Activated CD4-positive, alpha-beta T cell treated with anti-CD3 and anti-CD28 coated beads for 36 hours (primary cell): ENCODE data around the gene PRKG1. TPM values are rescaled to one million over a fixed set of nuclear protein-coding genes. Genes with fewer than 3 reads are reported as not detected.

ENCODE experiments used
- ATAC-seq: fragments of 200-7000 bp; cut with Tn5 transposase; one replicate; pipeline ENCODE4 v1.10.0; 2021; ENCODE audit warnings: mild to moderate bottlenecking, moderate library complexity
- CTCF ChIA-PET: fragments of 350-600 bp; sonication (Branson Sonifier 250); formaldehyde crosslinking; loops from one replicate; lab custom pipeline; 2021; ENCODE audit warnings: antibody characterized with exemption; lab: Charles Lee
- POLR2A ChIA-PET: fragments of 350-600 bp; sonication (Branson Sonifier 250); formaldehyde crosslinking; loops from one replicate; lab custom pipeline; 2021; ENCODE audit warnings: antibody characterized with exemption, inconsistent platforms; lab: Charles Lee
- DNase-seq: peaks from one replicate; pipeline ENCODE4 v3.0.0-alpha.2; 2020
- H3K27ac Mint-ChIP-seq: one replicate; pipeline ENCODE4 v1.8.0; 2021; ENCODE audit warnings: mixed read lengths
- H3K27me3 Mint-ChIP-seq: one replicate; pipeline ENCODE4 v1.8.0; 2021; ENCODE audit warnings: mixed read lengths
- H3K36me3 Mint-ChIP-seq: one replicate; pipeline ENCODE4 v1.8.0; 2021; ENCODE audit warnings: low read depth, mixed read lengths
- H3K4me1 Mint-ChIP-seq: one replicate; pipeline ENCODE4 v1.8.0; 2021; ENCODE audit warnings: mixed read lengths
- H3K4me3 Mint-ChIP-seq: one replicate; pipeline ENCODE4 v1.8.0; 2021; ENCODE audit warnings: mild to moderate bottlenecking, moderate library complexity, mixed read lengths
- H3K9me3 Mint-ChIP-seq: one replicate; pipeline ENCODE4 v1.8.0; 2021; ENCODE audit warnings: low read depth, mixed read lengths
- intact Hi-C, 2 experiments: fragments of 100-400 bp; cut with DNase I in 1 of 2; cut with micrococcal nuclease in 1 of 2; formaldehyde crosslinking; loops; one replicate each; pipeline versions ENCODE4 v1.14.2 to v1.15.1; 2022 to 2024; cut with DNase I, micrococcal nuclease
- total RNA-seq, 2 experiments: library from RNA; stranded (reverse); gene quantifications; one replicate each; pipeline ENCODE4 v1.2.3, GENCODE V29; 2021

PRKG1 gene
- total RNA-seq, 2 experiments from 2014 or later: not detected

DNA sequence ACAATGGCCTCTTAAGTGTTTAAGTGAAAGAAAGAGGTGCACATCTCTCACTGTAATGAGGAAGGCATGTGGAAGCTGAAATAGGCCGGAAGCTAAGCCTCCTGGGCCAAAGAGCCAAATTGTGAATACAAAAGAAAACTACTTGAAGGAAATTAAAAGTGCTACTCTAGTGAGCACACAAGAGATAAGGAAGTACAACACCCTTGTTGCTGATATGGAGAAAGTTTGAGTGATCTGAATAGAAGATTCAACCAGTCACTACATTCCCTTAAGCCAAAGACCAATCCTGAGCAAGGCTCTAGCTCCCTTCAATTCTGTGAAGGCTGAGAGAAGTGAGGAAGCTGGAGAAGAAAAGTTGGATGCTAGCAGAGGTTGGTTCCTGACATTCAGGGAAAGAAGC is 1248.0 kb downstream of the PRKG1 start:
- Mint-ChIP-seq H3K36me3 (no peaks in the 10 kb centered on the region), H3K9me3 (no peaks in the 10 kb centered on the region), H3K27me3 (peaks cover 6% of the 10 kb centered on the region), H3K4me3 (no peak overlapping the region), H3K27ac (no peak overlapping the region), H3K4me1 (no peaks in the 10 kb centered on the region)
- ATAC-seq: no peak
- intact Hi-C loops: no loop called here
- CTCF ChIA-PET: interaction anchor here (0.7 kb wide), 1 partner anchor 15 kb away, joined by 3 read pairs; no protein-coding TSS in a partner anchor
- DNase-seq: no peak
- POLR2A ChIA-PET: no interaction called here

DNA sequence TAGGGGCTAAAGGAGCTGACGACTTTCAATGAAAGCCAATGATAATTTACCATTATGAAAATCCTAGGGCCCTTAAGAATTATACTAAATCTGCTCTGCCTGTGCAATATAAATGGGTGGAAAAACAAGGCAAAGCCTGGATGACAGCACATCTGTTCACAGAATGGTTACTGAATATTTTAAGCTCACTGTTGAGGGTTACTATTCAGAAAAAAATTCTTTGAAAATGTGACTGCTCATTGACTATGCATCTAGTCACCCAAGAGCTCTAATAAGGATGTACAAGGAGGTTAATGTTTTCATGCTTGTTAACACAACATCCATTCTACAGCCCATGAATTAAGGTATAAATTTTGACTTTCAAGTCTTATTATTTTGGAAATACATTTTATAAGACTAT is 1248.6 kb downstream of the PRKG1 start:
- Mint-ChIP-seq H3K4me1 (no peaks in the 10 kb centered on the region), H3K27ac (no peak overlapping the region), H3K9me3 (no peaks in the 10 kb centered on the region), H3K36me3 (no peaks in the 10 kb centered on the region), H3K27me3 (peaks cover 5% of the 10 kb centered on the region), H3K4me3 (no peak overlapping the region)
- intact Hi-C loops: no loop called here
- ATAC-seq (no peak), DNase-seq (no peak)
- ChIA-PET POLR2A (no interaction called here), CTCF (interaction anchor here (0.7 kb wide), 1 partner anchor 15 kb away, joined by 3 read pairs; no protein-coding TSS in a partner anchor)

DNA sequence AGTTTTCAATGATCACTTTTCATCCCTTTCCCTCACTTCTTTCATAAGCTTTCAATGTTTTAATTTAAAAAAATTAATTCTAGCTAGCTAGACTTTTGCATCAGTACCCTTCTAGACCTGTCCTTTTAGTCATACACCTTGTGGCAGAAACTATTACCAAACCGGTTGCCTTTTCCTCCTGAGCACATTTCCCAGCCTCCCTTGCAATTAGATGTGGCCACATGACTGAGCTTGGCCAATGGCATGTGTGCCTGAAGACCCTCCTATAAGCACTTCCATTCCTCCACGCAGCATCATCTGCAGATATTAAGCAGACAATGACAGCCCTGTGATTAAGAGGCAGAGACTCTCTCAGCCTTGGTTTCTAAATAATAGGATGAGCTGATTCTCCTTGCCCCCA is 1252.1 kb downstream of the PRKG1 start:
- ChIA-PET POLR2A (no interaction called here), CTCF (no interaction called here)
- Mint-ChIP-seq H3K4me3 (no peak overlapping the region), H3K9me3 (no peaks in the 10 kb centered on the region), H3K27me3 (peaks cover 3% of the 10 kb centered on the region), H3K4me1 (no peaks in the 10 kb centered on the region), H3K36me3 (no peaks in the 10 kb centered on the region), H3K27ac (no peak overlapping the region)
- no peak for ATAC-seq
- intact Hi-C loops: no loop called here
- no peak for DNase-seq

DNA sequence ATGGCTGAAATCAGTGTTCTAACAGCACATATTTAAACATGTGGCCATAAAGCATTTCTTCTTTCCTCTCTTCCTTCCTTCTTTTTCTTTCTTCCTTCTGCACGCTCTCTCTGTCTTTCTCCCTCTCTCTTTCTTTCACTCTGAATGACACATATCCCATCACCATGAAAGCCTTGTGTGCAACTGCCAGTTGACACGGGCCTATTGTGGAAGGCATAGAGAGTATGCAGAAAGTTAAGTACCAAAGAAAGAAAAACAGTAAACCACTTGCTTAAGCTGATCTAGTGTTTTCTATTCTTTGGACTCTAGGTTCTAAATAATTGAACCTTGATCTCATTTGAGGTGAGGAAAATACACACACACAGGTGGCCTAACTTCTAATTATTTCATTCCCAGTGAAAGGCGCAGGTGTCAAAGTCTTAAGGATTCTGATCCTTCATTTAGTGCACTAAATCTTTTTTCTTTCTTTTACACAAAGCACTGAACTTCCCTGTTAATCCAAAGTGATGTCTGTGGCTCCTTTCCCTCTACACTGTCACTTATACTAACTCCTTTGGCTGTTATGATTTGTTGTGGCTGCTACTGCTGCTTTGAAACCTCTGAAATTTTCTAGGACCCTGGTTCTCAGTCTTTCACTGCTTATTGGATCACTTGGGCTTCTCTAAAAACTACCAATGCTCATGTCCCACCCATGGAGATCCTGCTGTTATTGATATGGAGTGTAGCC is 1257.5 kb downstream of the PRKG1 start:
- Mint-ChIP-seq H3K4me1 (no peaks in the 10 kb centered on the region), H3K36me3 (no peaks in the 10 kb centered on the region), H3K27ac (no peak overlapping the region), H3K9me3 (no peaks in the 10 kb centered on the region), H3K27me3 (no peaks in the 10 kb centered on the region), H3K4me3 (no peak overlapping the region)
- ATAC-seq (no peak), DNase-seq (no peak)
- ChIA-PET CTCF (no interaction called here), POLR2A (no interaction called here)
- intact Hi-C loops: loop anchor here in 1 of 2 experiments (2.0 kb wide), 1 partner anchor 21 kb away; no protein-coding TSS in a partner anchor

DNA sequence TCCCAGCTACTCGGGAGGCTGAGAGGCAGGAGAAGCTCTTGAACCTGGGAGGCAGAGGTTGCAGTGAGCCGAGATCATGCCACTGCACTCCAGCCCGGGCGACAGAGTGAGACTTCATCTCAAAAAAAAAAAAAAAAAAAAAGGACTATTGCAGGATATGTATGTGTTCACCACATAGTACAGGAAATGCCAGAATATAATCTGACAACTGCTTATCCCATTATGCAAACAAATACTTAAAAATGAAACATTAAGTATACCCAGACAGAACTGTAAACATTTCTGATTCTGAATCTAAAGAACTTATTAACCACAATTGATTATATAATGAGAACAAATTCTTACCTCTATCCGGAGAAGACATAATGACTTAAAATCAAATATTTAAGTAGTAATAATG is 1258.5 kb downstream of the PRKG1 start:
- Mint-ChIP-seq H3K27me3 (no peaks in the 10 kb centered on the region), H3K36me3 (no peaks in the 10 kb centered on the region), H3K4me1 (no peaks in the 10 kb centered on the region), H3K27ac (no peak overlapping the region), H3K9me3 (no peaks in the 10 kb centered on the region), H3K4me3 (no peak overlapping the region)
- ChIA-PET POLR2A (no interaction called here), CTCF (no interaction called here)
- DNase-seq (no peak), ATAC-seq (no peak)
- intact Hi-C loops: loop anchor here in 1 of 2 experiments (2.0 kb wide), 1 partner anchor 22 kb away; no protein-coding TSS in a partner anchor

DNA sequence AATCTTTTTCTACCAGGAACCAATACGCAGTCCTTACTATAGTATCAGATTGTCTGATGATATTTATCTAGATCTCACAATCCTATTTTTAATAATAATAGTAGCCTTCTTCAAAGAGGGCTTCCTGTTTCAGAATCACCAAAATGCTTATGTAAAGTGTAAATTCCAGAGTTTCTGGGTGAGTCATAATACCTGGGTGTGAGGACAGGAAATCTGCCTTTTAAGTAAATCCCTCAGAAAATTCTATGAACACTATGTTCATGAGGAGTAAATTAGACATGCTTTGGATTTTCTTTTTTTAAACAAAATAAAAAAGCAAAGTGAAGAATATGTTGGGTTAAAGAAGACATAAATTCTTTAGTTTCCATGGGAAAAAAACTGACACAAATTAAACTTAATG is 1260.3 kb downstream of the PRKG1 start:
- POLR2A ChIA-PET: no interaction called here
- intact Hi-C loops: no loop called here

DNA sequence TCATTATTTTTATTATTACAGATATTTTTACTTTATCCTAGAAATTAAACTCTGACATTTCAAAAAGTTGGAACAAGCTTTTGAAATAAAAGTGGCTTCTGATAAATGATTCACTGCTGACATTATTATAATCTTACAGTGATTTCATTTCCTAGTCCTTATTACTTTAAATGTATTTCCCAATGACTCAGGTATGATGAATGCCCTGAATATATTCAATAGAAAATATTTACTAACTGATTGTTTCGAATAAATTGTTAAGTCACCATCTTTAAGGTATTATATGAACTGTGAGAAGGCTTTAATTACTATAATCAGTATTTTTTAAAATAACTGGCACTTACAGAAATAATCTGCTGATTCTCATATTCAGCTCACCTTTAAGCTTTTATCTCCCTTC is 1261.4 kb downstream of the PRKG1 start:
- CTCF ChIA-PET: no interaction called here
- Mint-ChIP-seq H3K27ac (no peak overlapping the region), H3K27me3 (no peaks in the 10 kb centered on the region), H3K36me3 (no peaks in the 10 kb centered on the region), H3K9me3 (no peaks in the 10 kb centered on the region), H3K4me1 (no peaks in the 10 kb centered on the region), H3K4me3 (no peak overlapping the region)
- intact Hi-C loops: no loop called here
- ATAC-seq (no peak), DNase-seq (no peak)
- POLR2A ChIA-PET: no interaction called here

More for the DNA sequence above, 1260.3 kb downstream of the PRKG1 start:
- DNase-seq (no peak), ATAC-seq (no peak)
- Mint-ChIP-seq H3K27me3 (no peaks in the 10 kb centered on the region), H3K36me3 (no peaks in the 10 kb centered on the region), H3K9me3 (no peaks in the 10 kb centered on the region), H3K27ac (no peak overlapping the region), H3K4me1 (no peaks in the 10 kb centered on the region), H3K4me3 (no peak overlapping the region)
- CTCF ChIA-PET: no interaction called here

DNA sequence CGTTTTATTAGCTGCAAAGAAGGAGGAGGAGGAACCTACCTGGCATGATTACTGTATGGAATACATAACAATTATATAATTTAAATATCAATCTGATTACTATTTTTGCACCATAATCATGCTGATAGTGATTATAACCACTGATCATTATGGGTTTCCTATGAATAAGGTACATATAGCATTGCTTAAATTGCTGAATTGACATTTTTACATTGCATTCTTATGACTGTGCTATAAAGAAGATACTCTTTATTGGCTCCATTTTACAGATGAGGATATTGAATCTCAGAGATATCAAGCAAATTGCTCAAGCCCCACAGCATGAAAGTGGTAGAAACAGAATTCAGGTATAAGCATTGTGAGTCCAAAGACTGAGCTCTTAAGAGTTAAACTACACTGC is 1262.9 kb downstream of the PRKG1 start:
- ATAC-seq (no peak), DNase-seq (no peak)
- no peaks in the 10 kb centered on the region for H3K9me3 Mint-ChIP-seq
- ChIA-PET POLR2A (no interaction called here), CTCF (interaction anchor here (0.5 kb wide), 1 partner anchor 15 kb away, joined by 3 read pairs; no protein-coding TSS in a partner anchor)
- intact Hi-C loops: no loop called here
- no peaks in the 10 kb centered on the region for H3K27me3 Mint-ChIP-seq
- no peak overlapping the region for H3K27ac Mint-ChIP-seq
- no peaks in the 10 kb centered on the region for H3K36me3 Mint-ChIP-seq
- no peak overlapping the region for H3K4me3 Mint-ChIP-seq
- no peaks in the 10 kb centered on the region for H3K4me1 Mint-ChIP-seq

DNA sequence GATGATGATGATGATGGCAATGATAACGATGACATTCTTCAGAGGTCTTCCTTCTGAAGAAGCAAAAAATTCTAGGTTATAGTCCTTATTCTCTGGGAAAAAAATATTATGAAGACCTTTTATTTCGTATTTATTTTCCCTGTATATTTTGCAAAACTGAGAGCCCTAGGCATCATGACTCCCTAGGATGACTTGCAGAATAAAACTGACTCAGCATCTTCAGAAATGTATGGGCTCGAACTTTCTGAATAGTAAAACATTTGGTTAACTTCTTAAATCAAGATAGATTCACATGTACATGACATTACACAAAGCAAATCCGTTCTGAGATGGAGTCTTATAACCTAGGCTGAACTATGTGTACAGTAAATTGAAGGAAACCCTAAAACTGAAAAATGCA is 1269.2 kb downstream of the PRKG1 start:
- H3K36me3 Mint-ChIP-seq: no peaks in the 10 kb centered on the region
- ATAC-seq: no peak
- no peak for DNase-seq
- H3K9me3 Mint-ChIP-seq: no peaks in the 10 kb centered on the region
- ChIA-PET CTCF (no interaction called here), POLR2A (no interaction called here)
- no peaks in the 10 kb centered on the region for H3K27me3 Mint-ChIP-seq
- H3K4me3 Mint-ChIP-seq: no peak overlapping the region
- intact Hi-C loops: no loop called here
- no peak overlapping the region for H3K27ac Mint-ChIP-seq
- H3K4me1 Mint-ChIP-seq: no peaks in the 10 kb centered on the region

DNA sequence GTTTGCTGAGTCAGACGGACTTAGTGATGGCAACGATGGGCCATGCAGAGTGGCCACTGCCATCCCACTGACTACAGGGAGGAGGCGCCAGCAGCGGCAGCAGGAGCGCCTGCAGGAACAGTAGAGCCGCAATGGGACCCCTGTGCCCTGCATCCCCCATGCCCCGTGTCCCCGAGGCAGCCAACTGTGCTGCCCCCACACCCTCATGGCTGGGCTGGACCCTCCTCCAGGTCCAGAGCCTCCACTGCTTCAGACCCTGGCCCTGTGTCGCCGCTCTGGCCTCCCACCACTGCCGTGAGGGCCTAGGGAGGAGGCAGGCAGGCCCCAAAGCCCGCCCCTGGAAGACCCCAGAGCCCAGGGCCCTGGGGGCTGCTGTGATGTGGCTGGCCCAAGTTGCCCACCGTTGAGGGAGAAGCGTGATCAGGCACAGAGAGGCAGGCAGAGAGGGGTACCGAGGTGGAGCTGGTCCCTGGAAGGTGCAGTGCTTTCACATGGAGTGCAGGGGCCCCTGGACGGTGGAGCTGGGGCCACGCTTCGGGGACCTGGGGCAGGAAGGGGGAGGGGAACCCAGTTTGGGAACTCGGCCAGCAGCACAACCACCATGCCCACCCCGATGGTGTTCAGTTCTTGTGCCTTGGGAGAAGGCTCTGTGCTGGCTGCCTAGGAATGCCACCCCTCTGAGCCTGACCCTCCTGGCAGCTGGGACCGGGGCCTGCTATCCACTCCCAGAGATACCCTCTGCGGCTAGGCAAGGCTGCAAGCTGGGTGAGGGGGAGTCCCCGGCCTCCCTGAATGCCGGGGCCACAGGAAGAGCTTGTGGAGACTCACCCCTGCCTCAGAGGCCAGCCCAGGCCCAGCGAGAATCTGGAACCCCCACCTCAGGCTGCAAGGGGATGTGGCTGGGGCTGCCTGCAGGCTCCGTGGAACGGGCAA is 1272.4 kb downstream of the PRKG1 start:
- H3K9me3 Mint-ChIP-seq: no peaks in the 10 kb centered on the region
- POLR2A ChIA-PET: no interaction called here
- no peaks in the 10 kb centered on the region for H3K4me1 Mint-ChIP-seq
- intact Hi-C loops: no loop called here
- H3K27me3 Mint-ChIP-seq: no peaks in the 10 kb centered on the region
- no peaks in the 10 kb centered on the region for H3K36me3 Mint-ChIP-seq
- CTCF ChIA-PET: no interaction called here
- H3K27ac Mint-ChIP-seq: no peak overlapping the region
- ATAC-seq (no peak), DNase-seq (no peak)
- no peak overlapping the region for H3K4me3 Mint-ChIP-seq

DNA sequence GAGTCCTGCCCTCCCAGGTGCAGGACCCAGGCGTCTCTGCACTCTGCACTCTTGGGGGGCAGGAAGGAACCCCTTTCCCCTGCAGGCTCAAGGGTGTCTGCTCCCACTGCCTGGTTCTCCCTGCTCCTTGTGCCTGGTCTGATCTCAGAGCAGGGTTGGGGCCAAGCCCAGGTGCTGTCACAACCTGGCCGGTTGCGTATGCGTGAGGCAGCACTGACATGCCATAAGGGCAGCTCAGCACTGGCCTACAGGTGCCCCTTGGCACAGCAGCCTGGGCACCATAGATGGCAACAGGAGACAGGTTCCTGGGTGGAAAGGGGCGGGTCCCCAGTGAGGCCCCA is 1273.0 kb downstream of the PRKG1 start:
- no peaks in the 10 kb centered on the region for H3K36me3 Mint-ChIP-seq
- no peak overlapping the region for H3K4me3 Mint-ChIP-seq
- no peaks in the 10 kb centered on the region for H3K9me3 Mint-ChIP-seq
- POLR2A ChIA-PET: no interaction called here
- CTCF ChIA-PET: no interaction called here
- intact Hi-C loops: no loop called here
- no peak for DNase-seq
- no peak overlapping the region for H3K27ac Mint-ChIP-seq
- no peak for ATAC-seq
- H3K4me1 Mint-ChIP-seq: no peaks in the 10 kb centered on the region
- no peaks in the 10 kb centered on the region for H3K27me3 Mint-ChIP-seq
